ENCODE data around the gene INMT.
A peak's percentile ranks its signal among the peaks of the same experiment; 100 is the strongest.

The INMT gene

GRCh38 chr7:30780941-30781340 lies 29.0 kb downstream of the INMT start:
- DNase-seq (ENCODE audit: low read depth in 1 of 2, low spot score in 1 of 2) = no peak

GRCh38 chr7:30782690-30783089 lies 30.8 kb downstream of the INMT start:
- no peak for DNase-seq (ENCODE audit: low read depth in 1 of 2, low spot score in 1 of 2)

GRCh38 chr7:30785786-30786185 lies 33.9 kb downstream of the INMT start:
- no peak for DNase-seq (ENCODE audit: low read depth in 1 of 2, low spot score in 1 of 2)

- DNase-seq (ENCODE audit: low read depth in 1 of 2, low spot score in 1 of 2) = no peak
Measured at GRCh38 chr7:30787486-30787885, 35.6 kb downstream of the INMT start.

GRCh38 chr7:30788640-30789333 lies 36.9 kb downstream of the INMT start:
- no peak for DNase-seq (ENCODE audit: low read depth in 1 of 2, low spot score in 1 of 2)

GRCh38 chr7:30789334-30789711 lies 37.4 kb downstream of the INMT start:
- no peak for DNase-seq (ENCODE audit: low read depth in 1 of 2, low spot score in 1 of 2)

GRCh38 chr7:30790356-30790755 lies 38.4 kb downstream of the INMT start:
- DNase-seq (ENCODE audit: low read depth in 1 of 2, low spot score in 1 of 2) = no peak

GRCh38 chr7:30791114-30791513 lies 39.2 kb downstream of the INMT start:
- no peak for DNase-seq (ENCODE audit: low read depth in 1 of 2, low spot score in 1 of 2)

GRCh38 chr7:30795161-30795948 lies 43.4 kb downstream of the INMT start:
- DNase-seq (ENCODE audit: low read depth in 1 of 2, low spot score in 1 of 2) = no peak

- no peak for DNase-seq (ENCODE audit: low read depth in 1 of 2, low spot score in 1 of 2)
Measured at GRCh38 chr7:30796105-30796869, 44.4 kb downstream of the INMT start.

GRCh38 chr7:30797176-30798040 lies 45.5 kb downstream of the INMT start:
- DNase-seq (ENCODE audit: low read depth in 1 of 2, low spot score in 1 of 2) = no peak

- DNase-seq (ENCODE audit: low read depth in 1 of 2, low spot score in 1 of 2) = no peak
Measured at GRCh38 chr7:30799206-30799975, 47.5 kb downstream of the INMT start.

- DNase-seq (ENCODE audit: low read depth in 1 of 2, low spot score in 1 of 2) = no peak
Measured at GRCh38 chr7:30799976-30800661, 48.2 kb downstream of the INMT start.

GRCh38 chr7:30800785-30801252 lies 48.9 kb downstream of the INMT start:
- DNase-seq (ENCODE audit: low read depth in 1 of 2, low spot score in 1 of 2) = peak in 1 of 2 donors; percentile 12

GRCh38 chr7:30802812-30803211 lies 50.9 kb downstream of the INMT start:
- DNase-seq (ENCODE audit: low read depth in 1 of 2, low spot score in 1 of 2) = no peak

- no peak for DNase-seq (ENCODE audit: low read depth in 1 of 2, low spot score in 1 of 2)
Measured at GRCh38 chr7:30804078-30804661, 52.2 kb downstream of the INMT start.

- DNase-seq (ENCODE audit: low read depth in 1 of 2, low spot score in 1 of 2) = no peak
Measured at GRCh38 chr7:30805081-30805691, 53.3 kb downstream of the INMT start.

- DNase-seq (ENCODE audit: low read depth in 1 of 2, low spot score in 1 of 2) = no peak
Measured at GRCh38 chr7:30805931-30806330, 54.0 kb downstream of the INMT start.
